ENCODE data around the gene TMEM131L.

TMEM131L gene

GRCh38 chr4:153669838-153670237, 203.7 kb downstream of the TMEM131L start:
- Histone ChIP-seq H3K4me1 (ENCODE audit: control insufficient read depth in 5 of 5, insufficient read depth in 5 of 5, low read length in 5 of 5) (no peaks in the 10 kb centered on the region), H3K4me3 (ENCODE audit: low read depth in 1 of 5, low read length in 5 of 5) (no peak overlapping the region), H3K27me3 (ENCODE audit: control insufficient read depth in 5 of 5, insufficient read depth in 4 of 5, low read length in 5 of 5) (no peaks in the 10 kb centered on the region), H3K9me3 (ENCODE audit: control insufficient read depth in 5 of 5, low read length in 5 of 5) (peaks cover 0 to 5% (median 0%) of the 10 kb centered on the region in 5 donors), H3K36me3 (ENCODE audit: control insufficient read depth in 5 of 5, insufficient read depth in 5 of 5, low read length in 5 of 5) (no peaks in the 10 kb centered on the region), H3K9ac (ENCODE audit: low read length in 5 of 5) (no peak overlapping the region), H3K27ac (ENCODE audit: low read depth, low read length) (no peak overlapping the region)

GRCh38 chr4:153676486-153676885, 210.3 kb downstream of the TMEM131L start:
- no peaks in the 10 kb centered on the region for H3K27me3 ChIP-seq (ENCODE audit: control insufficient read depth in 5 of 5, insufficient read depth in 4 of 5, low read length in 5 of 5)
- no peaks in the 10 kb centered on the region for H3K4me1 ChIP-seq (ENCODE audit: control insufficient read depth in 5 of 5, insufficient read depth in 5 of 5, low read length in 5 of 5)
- H3K9me3 ChIP-seq (ENCODE audit: control insufficient read depth in 5 of 5, low read length in 5 of 5), result peaks cover 0 to 11% (median 8%) of the 10 kb centered on the region in 5 donors
- no peak overlapping the region for H3K9ac ChIP-seq (ENCODE audit: low read length in 5 of 5)
- H3K27ac ChIP-seq (ENCODE audit: low read depth, low read length), result no peak overlapping the region
- no peak overlapping the region for H3K4me3 ChIP-seq (ENCODE audit: low read depth in 1 of 5, low read length in 5 of 5)
- no peaks in the 10 kb centered on the region for H3K36me3 ChIP-seq (ENCODE audit: control insufficient read depth in 5 of 5, insufficient read depth in 5 of 5, low read length in 5 of 5)

GRCh38 chr4:153676984-153677383, 210.8 kb downstream of the TMEM131L start:
- no peaks in the 10 kb centered on the region for H3K4me1 ChIP-seq (ENCODE audit: control insufficient read depth in 5 of 5, insufficient read depth in 5 of 5, low read length in 5 of 5)
- H3K4me3 ChIP-seq (ENCODE audit: low read depth in 1 of 5, low read length in 5 of 5), result no peak overlapping the region
- no peak overlapping the region for H3K27ac ChIP-seq (ENCODE audit: low read depth, low read length)
- no peak overlapping the region for H3K9ac ChIP-seq (ENCODE audit: low read length in 5 of 5)
- H3K36me3 ChIP-seq (ENCODE audit: control insufficient read depth in 5 of 5, insufficient read depth in 5 of 5, low read length in 5 of 5), result no peaks in the 10 kb centered on the region
- H3K9me3 ChIP-seq (ENCODE audit: control insufficient read depth in 5 of 5, low read length in 5 of 5), result peaks cover 0 to 11% (median 8%) of the 10 kb centered on the region in 5 donors
- no peaks in the 10 kb centered on the region for H3K27me3 ChIP-seq (ENCODE audit: control insufficient read depth in 5 of 5, insufficient read depth in 4 of 5, low read length in 5 of 5)

GRCh38 chr4:153679486-153679885, 213.3 kb downstream of the TMEM131L start:
- H3K27ac ChIP-seq (ENCODE audit: low read depth, low read length), result no peak overlapping the region
- no peaks in the 10 kb centered on the region for H3K27me3 ChIP-seq (ENCODE audit: control insufficient read depth in 5 of 5, insufficient read depth in 4 of 5, low read length in 5 of 5)
- H3K4me1 ChIP-seq (ENCODE audit: control insufficient read depth in 5 of 5, insufficient read depth in 5 of 5, low read length in 5 of 5), result peaks cover 0 to 11% (median 9%) of the 10 kb centered on the region in 5 donors

GRCh38 chr4:153683763-153684181, 217.6 kb downstream of the TMEM131L start:
- Histone ChIP-seq H3K4me3 (ENCODE audit: low read depth in 1 of 5, low read length in 5 of 5) (peak overlapping the region; percentile 41 to 79 (median 66)), H3K27ac (ENCODE audit: low read depth, low read length) (no peak overlapping the region)

More at GRCh38 chr4:153679486-153679885, 213.3 kb downstream of the TMEM131L start:
- Histone ChIP-seq H3K9ac (ENCODE audit: low read length in 5 of 5) (no peak overlapping the region), H3K36me3 (ENCODE audit: control insufficient read depth in 5 of 5, insufficient read depth in 5 of 5, low read length in 5 of 5) (no peaks in the 10 kb centered on the region), H3K9me3 (ENCODE audit: control insufficient read depth in 5 of 5, low read length in 5 of 5) (peaks cover 0 to 11% (median 3%) of the 10 kb centered on the region in 5 donors), H3K4me3 (ENCODE audit: low read depth in 1 of 5, low read length in 5 of 5) (no peak overlapping the region)

GRCh38 chr4:153684182-153684970, 218.2 kb downstream of the TMEM131L start, which contains the start of gene TLR2:
TSS of gene TLR2 (plus strand) at chr4:153684280. CDS start at chr4:153702908, 18,628 bp downstream.
- peak within 1 kb of the TSS; percentile 45 to 85 (median 70) for H3K4me3 ChIP-seq (ENCODE audit: low read depth in 1 of 5, low read length in 5 of 5)
- peaks cover 3 to 8% (median 7%) of the 10 kb centered on the region in 5 donors for H3K9me3 ChIP-seq (ENCODE audit: control insufficient read depth in 5 of 5, low read length in 5 of 5)
- no peak within 1 kb of the TSS for H3K27ac ChIP-seq (ENCODE audit: low read depth, low read length)
- peaks cover 0 to 13% (median 5%) of the 10 kb centered on the region in 5 donors for H3K36me3 ChIP-seq (ENCODE audit: control insufficient read depth in 5 of 5, insufficient read depth in 5 of 5, low read length in 5 of 5)
- H3K27me3 ChIP-seq (ENCODE audit: control insufficient read depth in 5 of 5, insufficient read depth in 4 of 5, low read length in 5 of 5), result no peaks in the 10 kb centered on the region
- H3K4me1 ChIP-seq (ENCODE audit: control insufficient read depth in 5 of 5, insufficient read depth in 5 of 5, low read length in 5 of 5), result peaks cover 0 to 21% (median 15%) of the 10 kb centered on the region in 5 donors
- peak within 1 kb of the TSS in 4 of 5 donors; percentile 67 to 80 (median 74) for H3K9ac ChIP-seq (ENCODE audit: low read length in 5 of 5)

More at GRCh38 chr4:153683763-153684181, 217.6 kb downstream of the TMEM131L start:
- Histone ChIP-seq H3K4me1 (ENCODE audit: control insufficient read depth in 5 of 5, insufficient read depth in 5 of 5, low read length in 5 of 5) (peaks cover 0 to 21% (median 15%) of the 10 kb centered on the region in 5 donors), H3K9ac (ENCODE audit: low read length in 5 of 5) (peak overlapping the region in 4 of 5 donors; percentile 67 to 80 (median 74)), H3K27me3 (ENCODE audit: control insufficient read depth in 5 of 5, insufficient read depth in 4 of 5, low read length in 5 of 5) (no peaks in the 10 kb centered on the region), H3K36me3 (ENCODE audit: control insufficient read depth in 5 of 5, insufficient read depth in 5 of 5, low read length in 5 of 5) (peaks cover 0 to 10% (median 4%) of the 10 kb centered on the region in 5 donors), H3K9me3 (ENCODE audit: control insufficient read depth in 5 of 5, low read length in 5 of 5) (peaks cover 3 to 6% (median 4%) of the 10 kb centered on the region in 5 donors)

GRCh38 chr4:153684971-153685371, 218.8 kb downstream of the TMEM131L start:
- peaks cover 0 to 18% (median 5%) of the 10 kb centered on the region in 5 donors for H3K36me3 ChIP-seq (ENCODE audit: control insufficient read depth in 5 of 5, insufficient read depth in 5 of 5, low read length in 5 of 5)
- peak overlapping the region in 4 of 5 donors; percentile 67 to 80 (median 74) for H3K9ac ChIP-seq (ENCODE audit: low read length in 5 of 5)
- H3K4me3 ChIP-seq (ENCODE audit: low read depth in 1 of 5, low read length in 5 of 5), result peak overlapping the region; percentile 45 to 85 (median 70)
- peaks cover 0 to 21% (median 15%) of the 10 kb centered on the region in 5 donors for H3K4me1 ChIP-seq (ENCODE audit: control insufficient read depth in 5 of 5, insufficient read depth in 5 of 5, low read length in 5 of 5)
- no peaks in the 10 kb centered on the region for H3K27me3 ChIP-seq (ENCODE audit: control insufficient read depth in 5 of 5, insufficient read depth in 4 of 5, low read length in 5 of 5)
- peaks cover 3 to 8% (median 7%) of the 10 kb centered on the region in 5 donors for H3K9me3 ChIP-seq (ENCODE audit: control insufficient read depth in 5 of 5, low read length in 5 of 5)
- no peak overlapping the region for H3K27ac ChIP-seq (ENCODE audit: low read depth, low read length)

All from subcutaneous abdominal adipose tissue (tissue), 5 donors.